SU-DHL-6 (cell line): ENCODE measurements around the gene PTPRK.

Experiments used
- CTCF ChIP-seq: fragments of 200-600 bp; sonication (generic); IDR thresholded peaks from one replicate; pipeline ENCODE4 v1.5.1; 2017; ENCODE audit warnings: antibody characterized with exemption, mild to moderate bottlenecking, low read length, moderate library complexity; ENCODE audit not compliant: insufficient read depth, poor library complexity, severe bottlenecking
- EZH2phosphoT487 ChIP-seq: fragments of 200-600 bp; sonication (generic), shearing (Covaris generic); conservative IDR thresholded peaks from 2 replicates; pipeline ENCODE4 v1.6.1; 2018; ENCODE audit warnings: mild to moderate bottlenecking, antibody characterized with exemption, low read length, moderate library complexity, mixed read lengths

- no peak for TF ChIP-seq CTCF
- TF ChIP-seq EZH2phosphoT487 = no peak
Measured at GRCh38 chr6:128039543-128039942, 480.9 kb downstream of the PTPRK start.
